DOHH2 (cell line): ENCODE data around the gene TRAPPC2L.

Experiments
- CTCF ChIP-seq: fragments of 200-600 bp; sonication (generic); IDR thresholded peaks from one replicate; pipeline ENCODE4 v1.5.1; 2014; ENCODE audit warnings: antibody characterized with exemption, mild to moderate bottlenecking, low read depth, low read length; ENCODE audit not compliant: poor library complexity, severe bottlenecking
- EZH2phosphoT487 ChIP-seq: fragments of 200-600 bp; sonication (generic); IDR thresholded peaks from 2 replicates; pipeline ENCODE4 v1.6.1; 2017; ENCODE audit warnings: borderline replicate concordance, mild to moderate bottlenecking, antibody characterized with exemption, low read length, moderate library complexity, mixed read lengths

GRCh38 chr16:88812513-88813268 lies 44.2 kb upstream of the TRAPPC2L start:
- TF ChIP-seq CTCF (no peak), EZH2phosphoT487 (no peak)
